ENCODE results near the gene PLXNA4. TPM values are rescaled to one million over a fixed set of nuclear protein-coding genes. Genes with fewer than 3 reads are reported as not detected.

The PLXNA4 gene
- total RNA-seq, 1 experiment from 2014 or later: not detected

DNA sequence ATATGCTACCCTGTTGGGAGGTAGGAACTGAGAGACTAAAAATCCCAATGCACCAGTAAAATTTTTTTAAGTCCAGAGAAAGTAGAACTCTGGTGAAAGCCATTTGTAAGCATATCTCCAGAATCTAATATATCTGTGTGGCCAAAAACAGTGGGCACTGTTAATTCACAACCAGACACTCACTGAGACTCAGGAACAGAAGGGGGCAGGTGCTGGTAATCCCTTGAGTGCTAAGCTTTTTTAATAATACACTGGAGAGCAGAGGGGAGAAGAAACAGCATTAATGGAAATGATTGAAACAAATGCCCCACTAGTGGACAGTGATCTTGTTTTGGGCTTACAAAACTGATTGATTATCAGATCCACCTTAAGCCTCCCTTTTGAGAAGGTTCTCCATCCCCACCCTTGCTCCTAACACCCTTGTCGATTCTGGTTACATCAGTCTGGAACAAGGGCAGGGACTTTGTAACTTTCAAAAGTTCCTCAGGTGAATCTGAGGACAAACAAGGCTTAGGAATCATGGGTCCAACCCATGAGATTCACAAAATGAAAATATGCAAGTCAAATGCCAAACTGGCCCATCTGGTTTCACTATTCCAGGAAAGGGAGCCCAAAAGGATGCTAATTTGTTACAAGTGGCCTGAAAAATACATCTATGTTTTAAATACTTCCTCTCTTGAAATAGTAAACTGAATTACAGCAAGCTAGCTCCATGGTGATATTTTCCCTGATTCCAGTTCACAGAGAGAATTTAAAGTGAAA, 29.7 kb downstream of the PLXNA4 start:
- H2AFZ ChIP-seq (ENCODE audit: low read depth, low read length, poor library complexity, severe bottlenecking): no peak overlapping the region
- peaks cover 51% of the 10 kb centered on the region for H3K27me3 ChIP-seq (ENCODE audit: insufficient read depth, low read length)
- no peak for ATAC-seq
- peaks cover 0 to 5% of the 10 kb centered on the region in 2 experiments; a peak in 1 of 4 replicates for H3K9me3 ChIP-seq (ENCODE audit: control insufficient read depth in 1 of 2, insufficient read depth in 1 of 2, low read depth in 1 of 2, low read length in 2 of 2)
- H3K36me3 ChIP-seq (ENCODE audit: control insufficient read depth in 1 of 2, insufficient read depth in 2 of 2, low read length in 2 of 2): no peaks in the 10 kb centered on the region
- ChIA-PET POLR2A (no interaction called here), RAD21 (ENCODE audit: low non-redundant PET in 1 of 2, low total read pairs in 2 of 2, uncharacterized antibody in 2 of 2, unreplicated experiment in 2 of 2) (interaction anchor here in 1 of 2 experiments (0.6 kb wide), 1 partner anchor 1156 kb away, joined by 4 read pairs; no protein-coding TSS in a partner anchor), CTCF (no interaction called here)
- no peaks in the 10 kb centered on the region for H3K79me2 ChIP-seq (ENCODE audit: insufficient read depth, low read length)
- H3K9ac ChIP-seq (ENCODE audit: low read length): no peak overlapping the region
- no peaks in the 10 kb centered on the region for H3K9me2 ChIP-seq (ENCODE audit: insufficient read depth)
- DNase-seq (ENCODE audit: low read depth, low spot score): no peak
- no peaks in the 10 kb centered on the region for H3K4me1 ChIP-seq (ENCODE audit: control insufficient read depth in 1 of 2, insufficient read depth in 2 of 2, low read length in 2 of 2)
- H3K4me2 ChIP-seq (ENCODE audit: low read length): no peak overlapping the region
- BruUV-seq (replicated peaks): no TSS peak
- no peaks in the 10 kb centered on the region for H4K20me1 ChIP-seq (ENCODE audit: insufficient read depth)
- H3K27ac ChIP-seq (ENCODE audit: low read depth, low read length): no peak overlapping the region
- TF ChIP-seq POLR2AphosphoS5 (IDR thresholded peaks at IDR 0.05; ENCODE audit: low read depth, low read length): no peak
- TF ChIP-seq, protein P1, sequence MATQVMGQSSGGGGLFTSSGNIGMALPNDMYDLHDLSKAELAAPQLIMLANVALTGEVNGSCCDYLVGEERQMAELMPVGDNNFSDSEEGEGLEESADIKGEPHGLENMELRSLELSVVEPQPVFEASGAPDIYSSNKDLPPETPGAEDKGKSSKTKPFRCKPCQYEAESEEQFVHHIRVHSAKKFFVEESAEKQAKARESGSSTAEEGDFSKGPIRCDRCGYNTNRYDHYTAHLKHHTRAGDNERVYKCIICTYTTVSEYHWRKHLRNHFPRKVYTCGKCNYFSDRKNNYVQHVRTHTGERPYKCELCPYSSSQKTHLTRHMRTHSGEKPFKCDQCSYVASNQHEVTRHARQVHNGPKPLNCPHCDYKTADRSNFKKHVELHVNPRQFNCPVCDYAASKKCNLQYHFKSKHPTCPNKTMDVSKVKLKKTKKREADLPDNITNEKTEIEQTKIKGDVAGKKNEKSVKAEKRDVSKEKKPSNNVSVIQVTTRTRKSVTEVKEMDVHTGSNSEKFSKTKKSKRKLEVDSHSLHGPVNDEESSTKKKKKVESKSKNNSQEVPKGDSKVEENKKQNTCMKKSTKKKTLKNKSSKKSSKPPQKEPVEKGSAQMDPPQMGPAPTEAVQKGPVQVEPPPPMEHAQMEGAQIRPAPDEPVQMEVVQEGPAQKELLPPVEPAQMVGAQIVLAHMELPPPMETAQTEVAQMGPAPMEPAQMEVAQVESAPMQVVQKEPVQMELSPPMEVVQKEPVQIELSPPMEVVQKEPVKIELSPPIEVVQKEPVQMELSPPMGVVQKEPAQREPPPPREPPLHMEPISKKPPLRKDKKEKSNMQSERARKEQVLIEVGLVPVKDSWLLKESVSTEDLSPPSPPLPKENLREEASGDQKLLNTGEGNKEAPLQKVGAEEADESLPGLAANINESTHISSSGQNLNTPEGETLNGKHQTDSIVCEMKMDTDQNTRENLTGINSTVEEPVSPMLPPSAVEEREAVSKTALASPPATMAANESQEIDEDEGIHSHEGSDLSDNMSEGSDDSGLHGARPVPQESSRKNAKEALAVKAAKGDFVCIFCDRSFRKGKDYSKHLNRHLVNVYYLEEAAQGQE (IDR thresholded peaks at IDR 0.05; ENCODE audit: low read depth): no peak
- TF ChIP-seq, protein P2, sequence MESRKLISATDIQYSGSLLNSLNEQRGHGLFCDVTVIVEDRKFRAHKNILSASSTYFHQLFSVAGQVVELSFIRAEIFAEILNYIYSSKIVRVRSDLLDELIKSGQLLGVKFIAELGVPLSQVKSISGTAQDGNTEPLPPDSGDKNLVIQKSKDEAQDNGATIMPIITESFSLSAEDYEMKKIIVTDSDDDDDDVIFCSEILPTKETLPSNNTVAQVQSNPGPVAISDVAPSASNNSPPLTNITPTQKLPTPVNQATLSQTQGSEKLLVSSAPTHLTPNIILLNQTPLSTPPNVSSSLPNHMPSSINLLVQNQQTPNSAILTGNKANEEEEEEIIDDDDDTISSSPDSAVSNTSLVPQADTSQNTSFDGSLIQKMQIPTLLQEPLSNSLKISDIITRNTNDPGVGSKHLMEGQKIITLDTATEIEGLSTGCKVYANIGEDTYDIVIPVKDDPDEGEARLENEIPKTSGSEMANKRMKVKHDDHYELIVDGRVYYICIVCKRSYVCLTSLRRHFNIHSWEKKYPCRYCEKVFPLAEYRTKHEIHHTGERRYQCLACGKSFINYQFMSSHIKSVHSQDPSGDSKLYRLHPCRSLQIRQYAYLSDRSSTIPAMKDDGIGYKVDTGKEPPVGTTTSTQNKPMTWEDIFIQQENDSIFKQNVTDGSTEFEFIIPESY (IDR thresholded peaks at IDR 0.05; ENCODE audit: extremely low read depth, insufficient replicate concordance, low read length): no peak
- no peak for TF ChIP-seq YY1 (IDR thresholded peaks at IDR 0.05; ENCODE audit: extremely low read depth, insufficient replicate concordance, low read depth, low read length)
- no peak for TF ChIP-seq ELF1 (IDR thresholded peaks at IDR 0.05; ENCODE audit: borderline replicate concordance, low read depth)
- TF ChIP-seq EZH2 (IDR thresholded peaks at IDR 0.05): no peak
- TF ChIP-seq, protein P3, sequence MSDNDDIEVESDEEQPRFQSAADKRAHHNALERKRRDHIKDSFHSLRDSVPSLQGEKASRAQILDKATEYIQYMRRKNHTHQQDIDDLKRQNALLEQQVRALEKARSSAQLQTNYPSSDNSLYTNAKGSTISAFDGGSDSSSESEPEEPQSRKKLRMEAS (IDR thresholded peaks at IDR 0.05): no peak
- no peak for TF ChIP-seq RAD21 (IDR thresholded peaks at IDR 0.05; ENCODE audit: low read depth)
- no peak for TF ChIP-seq JUND (IDR thresholded peaks at IDR 0.05)
- no peak for TF ChIP-seq SIN3A (IDR thresholded peaks at IDR 0.05; ENCODE audit: low read depth)
- TF ChIP-seq CBX3 (IDR thresholded peaks at IDR 0.05; ENCODE audit: low read depth): no peak
- TF ChIP-seq, protein P4, sequence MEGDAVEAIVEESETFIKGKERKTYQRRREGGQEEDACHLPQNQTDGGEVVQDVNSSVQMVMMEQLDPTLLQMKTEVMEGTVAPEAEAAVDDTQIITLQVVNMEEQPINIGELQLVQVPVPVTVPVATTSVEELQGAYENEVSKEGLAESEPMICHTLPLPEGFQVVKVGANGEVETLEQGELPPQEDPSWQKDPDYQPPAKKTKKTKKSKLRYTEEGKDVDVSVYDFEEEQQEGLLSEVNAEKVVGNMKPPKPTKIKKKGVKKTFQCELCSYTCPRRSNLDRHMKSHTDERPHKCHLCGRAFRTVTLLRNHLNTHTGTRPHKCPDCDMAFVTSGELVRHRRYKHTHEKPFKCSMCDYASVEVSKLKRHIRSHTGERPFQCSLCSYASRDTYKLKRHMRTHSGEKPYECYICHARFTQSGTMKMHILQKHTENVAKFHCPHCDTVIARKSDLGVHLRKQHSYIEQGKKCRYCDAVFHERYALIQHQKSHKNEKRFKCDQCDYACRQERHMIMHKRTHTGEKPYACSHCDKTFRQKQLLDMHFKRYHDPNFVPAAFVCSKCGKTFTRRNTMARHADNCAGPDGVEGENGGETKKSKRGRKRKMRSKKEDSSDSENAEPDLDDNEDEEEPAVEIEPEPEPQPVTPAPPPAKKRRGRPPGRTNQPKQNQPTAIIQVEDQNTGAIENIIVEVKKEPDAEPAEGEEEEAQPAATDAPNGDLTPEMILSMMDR (IDR thresholded peaks at IDR 0.05 in 2 of 3, conservative IDR thresholded peaks at IDR 0.05 in 1 of 3; ENCODE audit: borderline replicate concordance in 1 of 3, insufficient read depth in 1 of 3, low read depth in 2 of 3, low read length in 2 of 3): no peak
- TF ChIP-seq SP1 (IDR thresholded peaks at IDR 0.05; ENCODE audit: low read depth): no peak
- H3K4me3 ChIP-seq (replicated peaks in 1 of 2; ENCODE audit: low read depth in 1 of 2, low read length in 2 of 2): no peak overlapping the region
- intact Hi-C loops (cut with micrococcal nuclease): no loop called here
